GM21717 (cell line): ENCODE results near the gene MGAT4C.

ENCODE experiments used
- ATAC-seq: cut with Tn5 transposase; IDR thresholded peaks from one replicate; pipeline ENCODE4 v1.9.1; 2021; ENCODE audit warnings: mild to moderate bottlenecking, moderate library complexity; ENCODE audit not compliant: unreplicated experiment

The MGAT4C gene

DNA sequence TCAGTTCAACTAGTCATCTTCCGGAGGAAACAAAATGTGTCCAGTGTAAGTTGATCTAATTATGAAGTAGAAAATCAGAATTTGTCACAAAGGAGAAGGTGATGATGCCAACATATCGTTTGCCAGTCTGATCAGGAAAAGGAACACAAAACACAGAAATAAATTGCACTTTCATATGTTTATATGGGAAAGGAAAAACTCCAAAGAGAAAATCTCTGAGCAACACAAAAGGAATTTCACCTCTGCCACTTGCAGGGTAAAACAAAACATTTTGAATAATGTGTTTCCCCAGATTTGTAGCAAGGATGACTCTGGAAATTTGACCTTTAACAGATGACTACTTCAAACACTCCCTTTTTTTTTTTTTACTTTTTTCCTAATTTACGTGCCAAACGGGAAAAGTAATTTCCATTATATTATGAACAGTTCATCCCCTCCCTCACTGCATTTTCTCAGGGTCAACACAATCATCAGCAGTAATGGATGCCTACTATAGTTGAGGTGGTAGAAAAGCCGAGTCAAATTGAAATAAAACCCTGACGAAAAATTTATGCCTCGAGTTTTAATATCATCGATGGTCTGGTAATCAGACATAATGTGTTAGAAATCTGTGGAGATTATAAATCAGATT, 25.6 kb downstream of the MGAT4C start:
- no peak for ATAC-seq

DNA sequence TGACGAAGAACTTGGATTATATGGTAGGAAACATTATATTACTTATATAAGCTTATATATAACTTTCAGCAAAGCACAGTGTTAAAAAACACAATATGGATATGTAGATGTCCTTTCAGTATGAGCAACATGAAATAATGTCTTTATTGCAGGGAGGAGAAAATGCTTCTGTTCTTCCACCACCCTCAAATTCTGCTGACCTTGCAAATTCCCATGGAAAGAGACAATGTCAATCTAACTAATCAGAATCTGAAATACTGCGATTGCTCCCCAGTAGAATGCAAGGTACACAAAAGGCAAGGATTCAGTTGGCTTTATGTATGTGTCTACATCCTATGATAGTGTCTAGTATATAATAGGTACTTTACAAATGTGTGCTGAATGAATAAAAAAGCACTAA, 26.4 kb downstream of the MGAT4C start:
- ATAC-seq = no peak

DNA sequence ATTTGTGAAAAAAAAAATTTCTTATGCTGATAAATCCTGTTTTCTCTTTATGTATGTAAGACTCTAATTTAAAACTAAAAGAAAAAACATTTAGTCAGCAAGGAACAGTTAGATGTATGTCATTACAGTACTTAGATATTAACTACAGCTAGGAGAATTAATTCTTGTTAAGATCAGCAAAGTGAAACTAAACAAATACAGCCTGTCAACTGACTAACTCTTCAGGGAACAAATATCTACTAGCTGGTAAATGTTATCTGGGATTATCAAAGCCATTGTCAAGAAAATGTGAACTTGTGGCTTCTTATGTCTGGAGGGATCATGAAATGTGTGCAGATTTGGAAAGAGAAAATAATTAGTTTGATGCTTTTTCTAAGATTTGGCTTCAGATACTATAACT, 27.5 kb downstream of the MGAT4C start:
- ATAC-seq = no peak

DNA sequence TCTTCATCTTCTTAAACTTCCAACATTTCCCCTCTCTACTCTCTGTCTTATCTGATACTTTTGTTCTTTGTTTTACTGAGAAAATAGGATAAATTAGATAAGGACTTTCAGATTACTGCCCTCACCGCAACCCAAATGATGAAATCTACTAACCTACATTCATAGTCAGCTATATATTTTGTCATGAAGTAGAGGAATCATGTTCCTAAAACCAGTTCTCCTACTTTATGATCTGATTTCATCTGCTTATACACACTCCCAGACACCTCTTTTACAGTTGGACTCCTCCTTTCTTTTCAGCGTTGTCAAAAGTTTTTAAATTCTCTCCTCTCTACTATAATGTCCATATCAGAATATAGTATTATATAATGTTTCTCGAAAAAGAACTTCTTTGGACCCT, 29.7 kb downstream of the MGAT4C start:
- no peak for ATAC-seq

DNA sequence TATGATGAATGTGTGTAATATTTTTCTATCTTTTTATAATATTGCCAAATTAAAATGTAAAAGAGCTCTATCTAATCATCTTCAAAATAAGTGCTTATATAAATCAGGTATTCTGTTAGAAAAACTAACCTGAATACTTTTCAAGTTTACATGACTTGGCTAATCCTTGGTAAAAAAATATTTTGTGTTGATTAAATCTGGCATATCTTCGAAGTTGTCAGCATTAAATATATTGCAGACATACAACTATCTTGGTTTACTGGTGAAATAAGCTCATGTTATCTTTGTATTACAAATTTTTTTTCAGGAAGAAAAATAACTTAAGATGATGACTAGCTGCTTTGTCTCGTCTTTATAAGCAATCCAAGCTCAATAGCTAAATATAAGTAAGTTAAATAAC, 39.6 kb downstream of the MGAT4C start:
- no peak for ATAC-seq

DNA sequence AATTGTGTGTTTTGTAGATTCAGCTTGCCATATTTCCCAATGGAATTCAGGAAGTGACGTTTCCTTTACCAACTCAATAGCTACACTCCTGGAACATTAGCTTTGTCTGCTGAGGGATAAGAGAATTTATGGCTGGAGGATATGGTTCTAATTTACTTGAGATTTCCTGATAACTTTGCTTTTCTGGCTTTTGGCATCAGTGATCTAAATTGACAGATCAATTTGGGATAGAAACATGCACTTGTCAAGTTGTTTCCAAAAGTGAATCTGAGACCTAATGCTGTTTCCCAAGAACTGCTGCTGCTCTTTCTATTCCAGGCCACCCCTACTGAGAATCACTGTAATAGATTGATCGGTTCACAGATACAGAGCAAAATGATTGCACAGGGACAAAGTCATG, 43.2 kb downstream of the MGAT4C start:
- no peak for ATAC-seq

DNA sequence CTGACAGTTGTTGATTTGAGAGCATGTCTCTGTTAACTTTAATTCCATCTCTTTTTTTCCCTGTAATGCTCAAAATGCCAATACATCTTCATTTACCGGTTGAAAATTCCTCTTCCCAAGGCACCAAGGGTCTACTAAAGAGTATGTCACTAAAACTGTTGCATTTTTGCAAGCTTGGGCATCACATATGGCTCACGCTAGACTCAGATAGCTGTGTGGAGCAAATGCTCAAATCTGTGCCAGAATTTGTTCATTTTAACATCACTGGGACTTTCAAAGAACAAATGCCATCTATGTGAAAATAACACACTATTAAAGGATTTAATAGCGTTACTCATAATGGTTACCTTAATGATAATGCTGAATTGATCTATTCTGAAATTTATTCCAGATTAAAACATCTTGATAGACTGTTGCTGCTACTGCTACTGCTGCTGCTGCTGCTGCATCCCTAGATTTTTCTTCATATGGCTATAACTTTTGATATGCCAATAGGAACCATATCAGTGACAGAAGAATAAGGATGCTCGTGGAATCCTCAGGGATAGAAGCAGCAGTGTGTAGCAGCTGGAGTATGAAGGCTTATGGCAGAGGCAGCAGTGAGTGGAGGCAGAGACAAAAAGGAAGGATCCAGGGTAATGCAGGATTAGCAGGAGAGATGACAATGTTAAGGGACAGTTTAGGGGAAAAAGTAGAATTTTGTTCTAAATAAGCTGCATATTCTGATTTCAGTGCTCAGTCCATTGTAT, 57.3 kb downstream of the MGAT4C start:
- ATAC-seq = no peak

DNA sequence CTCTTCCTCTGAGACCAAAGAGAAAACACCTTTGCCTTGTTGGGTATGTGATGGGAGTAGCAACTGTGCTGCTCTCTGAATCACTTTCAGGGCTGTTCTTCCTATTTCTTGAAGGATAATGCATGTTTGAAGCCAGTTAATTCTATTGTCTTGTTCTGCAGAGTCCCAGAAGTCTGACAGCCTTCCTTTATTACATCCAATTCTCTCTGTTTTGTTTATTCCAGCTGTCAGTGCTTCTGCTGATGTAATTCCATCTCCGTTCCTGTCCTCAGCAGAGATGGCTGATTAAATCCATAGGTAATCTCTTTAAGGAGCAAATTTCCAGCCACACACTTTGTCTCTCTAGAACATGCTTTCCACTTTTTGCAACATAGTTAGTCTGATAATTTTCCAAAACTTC, 59.7 kb downstream of the MGAT4C start:
- no peak for ATAC-seq

DNA sequence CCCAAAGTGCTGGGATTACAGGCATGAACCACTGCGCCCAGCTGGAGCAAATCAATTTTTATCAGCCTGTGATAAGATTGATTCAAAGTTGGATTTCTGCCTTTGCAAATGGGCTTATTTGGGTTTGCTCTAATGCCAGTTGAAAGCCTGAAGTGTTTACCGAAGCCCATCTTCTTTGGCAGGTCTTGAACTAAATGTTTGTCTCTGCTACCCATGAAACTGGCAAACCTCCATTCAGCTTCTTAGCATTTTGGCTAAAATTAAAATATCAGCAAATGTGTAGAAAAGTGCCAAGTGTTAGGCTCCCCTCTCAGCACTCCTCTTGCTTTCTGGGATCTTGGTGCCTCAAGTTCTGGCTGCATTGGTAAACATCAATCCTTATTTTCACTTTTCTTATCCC, 61.5 kb downstream of the MGAT4C start:
- ATAC-seq = no peak

DNA sequence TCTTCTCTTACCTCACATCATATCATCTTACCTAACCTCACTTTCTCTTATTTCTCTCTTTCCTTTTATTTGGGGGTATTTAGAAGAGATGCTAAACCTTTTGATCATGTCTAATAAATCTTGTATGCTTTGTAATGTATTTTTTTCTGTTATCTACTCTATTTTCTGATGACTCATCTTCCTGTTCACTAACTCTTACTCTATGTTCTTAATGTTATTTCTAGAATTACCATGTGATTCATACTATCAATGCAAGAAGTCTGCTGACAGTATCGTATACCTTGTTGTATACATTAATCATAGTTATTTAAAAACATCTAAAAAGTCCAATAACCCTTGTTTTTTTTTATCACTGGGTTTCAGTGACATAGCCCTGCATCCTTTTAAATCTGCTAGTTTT, 62.3 kb downstream of the MGAT4C start:
- ATAC-seq = no peak

DNA sequence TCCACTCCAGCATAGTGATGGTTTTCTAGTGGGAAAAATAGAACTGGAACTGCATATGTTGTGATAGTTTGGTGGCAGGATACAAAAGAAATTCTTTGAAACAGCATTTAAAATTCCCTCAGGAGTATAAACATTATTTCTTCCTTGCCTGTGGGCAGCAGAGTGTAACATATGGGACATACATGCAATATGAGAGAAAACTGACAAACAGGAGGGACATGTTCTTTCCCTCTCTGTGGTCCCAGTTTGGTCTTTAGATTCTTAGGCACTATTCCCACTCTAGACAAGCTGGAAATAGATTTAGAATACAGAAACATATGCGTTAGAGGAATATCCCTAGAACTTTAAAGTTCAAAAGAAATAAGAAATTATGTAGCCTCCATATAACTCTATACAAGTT, 68.0 kb downstream of the MGAT4C start:
- ATAC-seq = no peak

DNA sequence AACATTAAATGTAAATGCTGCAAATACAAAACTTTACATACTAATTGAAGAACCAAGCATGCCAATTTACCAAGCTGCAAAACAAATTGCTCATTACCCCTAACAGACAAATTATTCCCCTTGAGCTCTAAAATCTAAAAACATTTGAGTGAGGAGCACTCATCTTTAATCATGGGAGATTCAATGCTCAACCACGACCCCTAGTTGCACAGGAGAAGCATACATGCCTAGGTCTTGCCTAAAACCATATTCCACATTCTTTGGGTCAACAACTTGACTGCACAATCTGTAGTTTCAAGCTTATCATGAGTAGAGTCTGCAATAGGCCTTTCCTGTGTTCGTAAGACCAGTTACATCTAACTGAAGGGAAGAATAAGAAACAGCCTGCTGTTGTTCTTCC, 69.7 kb downstream of the MGAT4C start:
- ATAC-seq = no peak

DNA sequence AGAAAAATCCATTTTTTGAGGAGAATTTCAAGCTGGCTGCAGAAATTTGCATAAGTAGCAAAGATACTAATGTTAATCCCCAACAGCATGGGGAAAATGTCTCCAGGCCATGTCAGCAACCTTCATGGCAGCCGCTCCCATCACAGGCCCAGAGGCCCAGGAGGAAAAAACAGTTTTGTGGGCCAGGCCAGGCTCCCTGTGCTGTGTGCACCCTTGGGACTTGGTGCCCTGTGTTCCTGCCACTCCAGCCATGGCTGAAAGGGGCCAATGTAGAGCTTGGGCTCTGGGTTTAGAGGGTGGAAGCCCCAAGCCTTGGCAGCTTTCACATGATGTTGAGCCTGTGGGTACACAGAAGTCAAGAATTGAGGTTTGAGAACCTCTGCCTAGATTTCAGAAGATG, 76.3 kb downstream of the MGAT4C start:
- no peak for ATAC-seq

DNA sequence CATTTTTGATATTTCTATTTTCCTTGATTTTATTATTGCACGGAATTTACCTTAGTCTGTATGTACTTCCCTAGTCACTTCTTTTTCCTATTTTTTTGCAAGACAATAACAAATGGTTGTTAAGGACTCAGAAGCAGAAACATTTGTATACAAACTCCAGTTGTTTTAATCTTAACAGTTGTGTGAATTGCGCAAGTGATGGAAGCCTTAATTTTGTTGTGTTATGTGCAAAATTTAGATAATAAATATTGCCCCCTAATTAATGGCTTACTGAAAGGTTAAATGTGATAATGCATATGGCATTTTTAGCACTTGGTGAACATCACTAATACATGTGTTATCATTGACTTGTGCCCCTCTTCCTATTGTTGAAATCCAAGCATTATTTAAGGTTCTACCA, 82.0 kb downstream of the MGAT4C start:
- ATAC-seq = no peak

DNA sequence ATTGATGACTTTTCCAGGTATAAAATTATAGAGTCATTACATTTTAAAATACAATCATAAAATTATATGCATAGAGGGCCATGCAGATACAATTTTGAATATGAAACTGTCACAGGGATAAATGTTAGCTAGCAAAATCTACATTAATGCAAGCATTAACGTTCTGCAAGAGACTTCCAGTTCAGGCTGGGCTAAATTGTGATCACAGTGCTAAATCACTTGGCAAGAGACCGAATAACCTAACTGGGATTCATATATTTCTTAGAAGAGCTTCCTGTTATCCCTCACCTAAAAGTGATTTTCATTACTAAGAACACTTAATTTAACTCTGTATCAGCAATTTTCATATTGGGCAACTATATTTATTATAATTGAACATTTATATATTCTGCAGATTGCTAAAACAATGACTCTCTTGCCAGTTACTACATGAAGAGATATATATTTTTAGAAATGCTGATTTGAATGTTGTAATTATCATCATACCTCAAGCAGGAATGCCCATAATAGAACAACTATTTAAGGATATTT, 83.2 kb downstream of the MGAT4C start:
- no peak for ATAC-seq

DNA sequence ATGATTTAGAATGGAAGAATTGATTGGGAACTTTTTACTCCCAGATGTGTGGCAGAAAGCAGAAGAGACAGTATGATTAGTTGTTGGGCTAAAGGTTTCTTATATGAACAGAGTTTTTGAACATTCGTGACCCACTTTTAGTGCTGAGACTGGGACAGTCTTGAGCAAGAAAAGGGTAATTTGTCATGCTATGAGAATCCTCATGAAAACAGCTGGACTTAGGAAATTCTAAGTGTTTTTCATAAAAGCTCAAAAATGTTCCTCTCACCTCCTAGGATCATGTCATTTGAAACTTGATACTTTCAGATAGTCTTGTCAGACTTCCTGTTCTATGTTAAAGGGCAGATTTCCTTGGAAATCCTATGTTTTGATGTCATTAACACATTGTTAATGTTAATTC, 86.1 kb downstream of the MGAT4C start:
- no peak for ATAC-seq

DNA sequence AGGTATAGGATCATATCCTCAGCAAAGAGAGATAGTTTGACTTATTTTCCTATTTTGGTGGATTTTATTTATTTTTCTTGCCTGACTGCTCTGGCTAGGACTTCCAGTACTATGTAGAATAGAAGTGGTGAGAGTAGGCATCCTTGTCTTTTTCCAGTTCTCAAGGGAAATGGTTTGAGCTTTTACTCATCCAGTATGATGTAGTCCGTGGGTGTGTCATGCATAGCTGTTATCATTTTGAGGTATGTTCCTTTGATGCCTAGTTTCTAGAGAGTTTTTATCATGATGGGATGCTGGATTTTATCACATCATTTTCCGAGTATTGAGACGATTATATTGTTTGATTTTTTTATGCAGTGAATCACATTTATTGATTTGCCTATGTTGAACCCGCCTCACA, 97.2 kb downstream of the MGAT4C start:
- ATAC-seq = no peak

DNA sequence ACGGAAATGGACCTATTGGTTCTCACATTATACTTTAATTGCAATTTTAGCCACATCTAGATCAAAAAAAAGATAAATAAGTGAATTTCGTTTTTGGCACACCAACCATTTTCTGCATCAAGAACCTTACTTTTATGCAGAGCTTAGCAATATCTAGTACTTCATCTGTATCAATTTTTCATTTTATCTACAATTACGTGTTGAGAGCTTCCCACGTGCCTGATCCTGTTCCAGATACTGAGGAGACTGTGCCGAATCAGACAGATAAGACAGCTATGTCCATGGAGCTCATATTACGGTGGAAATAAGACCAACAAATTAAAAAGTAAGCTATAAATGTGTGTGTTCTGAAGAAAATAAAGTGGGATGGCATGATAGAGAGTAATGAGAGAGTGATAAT, 101.6 kb downstream of the MGAT4C start:
- ATAC-seq = no peak

DNA sequence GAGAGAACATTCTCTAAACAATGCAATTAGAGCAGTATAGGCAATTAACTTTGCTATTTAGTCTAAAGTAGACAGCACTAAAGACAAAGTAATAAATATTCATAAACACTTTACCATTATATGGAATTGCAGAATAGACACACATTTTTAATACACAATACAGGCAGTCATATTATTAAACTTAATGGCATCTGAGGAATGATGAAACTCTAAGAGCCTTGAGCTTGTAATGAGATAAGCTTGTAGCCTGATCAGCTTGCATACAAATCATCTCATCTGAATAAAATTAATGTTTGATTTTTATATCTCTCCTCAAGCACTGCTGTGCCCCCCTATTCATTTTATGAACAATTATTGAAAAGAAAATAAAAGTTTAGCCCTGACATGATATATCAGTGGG, 107.6 kb downstream of the MGAT4C start:
- ATAC-seq = no peak

DNA sequence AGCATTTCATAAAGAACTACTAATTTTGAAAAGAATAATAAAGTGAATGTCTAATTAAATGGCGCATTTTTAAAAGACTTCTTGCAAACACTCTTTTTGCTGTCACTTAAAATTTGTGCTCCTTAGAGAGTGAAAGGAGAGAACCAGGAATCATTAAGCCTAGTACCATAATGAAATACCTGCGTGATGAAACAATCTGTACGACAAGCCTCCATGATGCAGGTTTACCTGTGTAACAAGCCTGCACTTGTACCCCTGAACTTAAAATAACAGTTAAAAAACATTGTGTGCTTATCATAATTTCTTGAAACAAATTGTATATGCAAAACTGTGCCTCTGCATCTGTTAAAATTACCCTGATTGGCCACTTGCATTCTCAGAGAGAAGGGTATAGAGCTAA, 108.1 kb downstream of the MGAT4C start:
- no peak for ATAC-seq

DNA sequence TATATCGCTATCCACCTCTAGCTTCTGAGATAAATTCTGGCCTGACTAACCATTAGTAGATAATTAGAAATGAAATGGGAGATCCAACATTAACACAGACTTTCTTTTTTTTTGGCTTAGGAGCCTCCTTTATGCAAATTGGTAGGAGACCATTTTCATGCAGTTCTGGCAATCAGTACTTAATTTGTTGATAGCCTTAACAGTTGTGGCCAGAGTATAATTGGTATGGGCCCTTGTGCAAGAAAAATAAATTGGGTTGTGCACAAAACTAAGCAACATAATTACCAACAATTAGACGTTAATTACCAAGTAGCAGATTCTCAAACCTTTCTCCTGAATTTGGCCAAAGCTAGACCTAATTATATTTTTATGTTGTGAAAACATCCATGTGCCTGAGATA, 111.0 kb downstream of the MGAT4C start:
- ATAC-seq = no peak

DNA sequence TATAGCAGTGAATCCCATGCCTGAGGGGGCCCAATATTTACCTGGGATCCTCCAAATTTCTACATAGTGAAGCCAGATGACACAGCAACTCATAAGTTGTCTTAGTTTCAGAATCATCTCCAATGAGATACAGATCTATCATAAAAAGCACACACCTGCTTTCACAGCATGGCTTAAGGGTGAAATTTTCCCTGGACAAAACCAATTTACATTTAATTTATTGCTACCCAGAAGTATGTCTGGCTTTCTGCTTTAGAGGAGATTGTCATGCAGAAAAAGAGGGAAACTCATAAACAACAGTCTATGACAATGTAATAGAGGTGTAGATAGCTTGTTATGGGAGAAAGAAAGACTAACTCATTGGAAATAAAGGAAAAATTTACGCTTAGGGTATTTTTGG, 113.0 kb downstream of the MGAT4C start:
- no peak for ATAC-seq

DNA sequence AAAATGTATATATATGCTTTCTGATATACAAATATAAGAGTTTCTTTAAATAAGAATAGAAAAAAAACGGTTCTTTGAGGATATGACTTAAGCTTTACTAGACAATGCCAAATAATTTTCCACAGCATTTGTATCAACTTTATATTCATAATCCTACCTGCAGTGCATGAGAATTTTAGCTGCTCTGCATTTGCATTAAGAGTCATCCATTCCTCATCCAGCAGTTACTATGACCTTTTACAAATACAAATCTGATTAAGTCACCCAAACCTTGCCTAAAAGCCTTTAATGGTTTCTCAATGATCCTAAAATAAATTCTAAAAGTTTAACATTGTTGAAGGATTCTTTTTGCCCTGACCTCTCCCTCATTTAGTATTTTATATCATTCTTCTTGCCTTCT, 116.5 kb downstream of the MGAT4C start:
- ATAC-seq = no peak
